HG03565 (cell line): Measurements from ENCODE around the gene ST7.

ENCODE experiments used
- ATAC-seq: cut with Tn5 transposase; IDR thresholded peaks from one replicate; pipeline ENCODE4 v1.9.1; 2021; ENCODE audit warnings: mild to moderate bottlenecking, moderate library complexity; ENCODE audit not compliant: unreplicated experiment

The ST7 gene

GRCh38 chr7:117048882-117049281 is 95.6 kb downstream of the ST7 start:
- ATAC-seq, result no peak

- no peak for ATAC-seq
Observed at GRCh38 chr7:117051808-117052207, 98.5 kb downstream of the ST7 start.

- no peak for ATAC-seq
Observed at GRCh38 chr7:117053432-117053831, 100.1 kb downstream of the ST7 start.

- no peak for ATAC-seq
Observed at GRCh38 chr7:117061751-117062150, 108.5 kb downstream of the ST7 start.

- no peak for ATAC-seq
Observed at GRCh38 chr7:117062300-117062699, 109.0 kb downstream of the ST7 start.

- ATAC-seq, result no peak
Observed at GRCh38 chr7:117064688-117065087, 111.4 kb downstream of the ST7 start.

GRCh38 chr7:117065571-117066150 is 112.4 kb downstream of the ST7 start:
- ATAC-seq, result no peak

GRCh38 chr7:117066668-117067067 is 113.4 kb downstream of the ST7 start:
- ATAC-seq, result peak; percentile 59

GRCh38 chr7:117067340-117067739 is 114.0 kb downstream of the ST7 start:
- ATAC-seq, result no peak

GRCh38 chr7:117068511-117069145 is 115.3 kb downstream of the ST7 start:
- ATAC-seq, result no peak

GRCh38 chr7:117069379-117069778 is 116.1 kb downstream of the ST7 start:
- no peak for ATAC-seq

- no peak for ATAC-seq
Observed at GRCh38 chr7:117071551-117071950, 118.2 kb downstream of the ST7 start.

GRCh38 chr7:117072620-117073118 is 119.4 kb downstream of the ST7 start:
- no peak for ATAC-seq

- ATAC-seq, result no peak
Observed at GRCh38 chr7:117074378-117074777, 121.1 kb downstream of the ST7 start.

- no peak for ATAC-seq
Observed at GRCh38 chr7:117075934-117076333, 122.6 kb downstream of the ST7 start.

GRCh38 chr7:117076426-117076943 is 123.2 kb downstream of the ST7 start:
- ATAC-seq, result no peak

- ATAC-seq, result no peak
Observed at GRCh38 chr7:117077658-117078057, 124.4 kb downstream of the ST7 start.

- no peak for ATAC-seq
Observed at GRCh38 chr7:117082647-117083046, 129.3 kb downstream of the ST7 start.

GRCh38 chr7:117083648-117084047 is 130.3 kb downstream of the ST7 start:
- no peak for ATAC-seq

- no peak for ATAC-seq
Observed at GRCh38 chr7:117084286-117084685, 131.0 kb downstream of the ST7 start.

- no peak for ATAC-seq
Observed at GRCh38 chr7:117085275-117085674, 132.0 kb downstream of the ST7 start.

GRCh38 chr7:117085769-117086463 is 132.6 kb downstream of the ST7 start:
- no peak for ATAC-seq
